ENCODE data around the gene FAM117B.

DNA sequence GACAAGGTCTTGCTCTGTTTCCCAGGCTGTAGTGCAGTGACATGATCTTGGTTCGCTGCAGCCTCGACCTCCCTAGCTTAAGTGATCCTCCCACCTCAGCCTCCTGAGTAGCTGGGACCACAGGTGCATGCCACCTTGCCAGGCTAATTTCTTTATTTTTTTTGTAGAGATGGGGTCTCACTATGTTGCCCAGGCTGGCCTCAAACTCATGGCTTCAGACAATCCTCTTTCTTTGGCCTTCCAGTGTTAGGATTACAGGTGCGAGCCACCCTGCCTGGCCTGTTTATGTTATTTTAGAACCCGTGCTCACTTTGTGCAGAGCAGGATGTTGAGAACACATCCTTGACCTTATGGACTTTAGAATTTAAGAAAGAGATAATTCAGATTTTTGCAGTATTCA, 17.4 kb downstream of the FAM117B start:
- TF ChIP-seq, protein P1, sequence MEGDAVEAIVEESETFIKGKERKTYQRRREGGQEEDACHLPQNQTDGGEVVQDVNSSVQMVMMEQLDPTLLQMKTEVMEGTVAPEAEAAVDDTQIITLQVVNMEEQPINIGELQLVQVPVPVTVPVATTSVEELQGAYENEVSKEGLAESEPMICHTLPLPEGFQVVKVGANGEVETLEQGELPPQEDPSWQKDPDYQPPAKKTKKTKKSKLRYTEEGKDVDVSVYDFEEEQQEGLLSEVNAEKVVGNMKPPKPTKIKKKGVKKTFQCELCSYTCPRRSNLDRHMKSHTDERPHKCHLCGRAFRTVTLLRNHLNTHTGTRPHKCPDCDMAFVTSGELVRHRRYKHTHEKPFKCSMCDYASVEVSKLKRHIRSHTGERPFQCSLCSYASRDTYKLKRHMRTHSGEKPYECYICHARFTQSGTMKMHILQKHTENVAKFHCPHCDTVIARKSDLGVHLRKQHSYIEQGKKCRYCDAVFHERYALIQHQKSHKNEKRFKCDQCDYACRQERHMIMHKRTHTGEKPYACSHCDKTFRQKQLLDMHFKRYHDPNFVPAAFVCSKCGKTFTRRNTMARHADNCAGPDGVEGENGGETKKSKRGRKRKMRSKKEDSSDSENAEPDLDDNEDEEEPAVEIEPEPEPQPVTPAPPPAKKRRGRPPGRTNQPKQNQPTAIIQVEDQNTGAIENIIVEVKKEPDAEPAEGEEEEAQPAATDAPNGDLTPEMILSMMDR (IDR thresholded peaks at IDR 0.05): no peak
- TF ChIP-seq POLR2A (IDR thresholded peaks at IDR 0.05): no peak
